Vagina (tissue), 2 donors: ENCODE data around the gene TANGO6. TPM values are rescaled to one million over a fixed set of nuclear protein-coding genes. Genes with fewer than 3 reads are reported as not detected.
"Not testable (repeated sequence)": the region's sequence is repeated elsewhere in the genome, so short reads cannot be mapped to it uniquely, and the experiment has no call there.

Experiments used
- DNase-seq, 2 donors: peaks; one replicate each; pipeline ENCODE4 v3.0.0-alpha.2; 2017; ENCODE audit errors: extremely low spot score in 2 of 2
- H3K27ac ChIP-seq: fragments of 200-600 bp; sonication (generic); one replicate; pipeline ENCODE4 v1.5.1; 2019
- H3K27me3 ChIP-seq: fragments of 200-600 bp; sonication (generic); one replicate; pipeline ENCODE4 v1.5.1; 2019
- H3K36me3 ChIP-seq, 2 donors: fragments of 200-600 bp; sonication (generic); one replicate each; pipeline ENCODE4 v1.5.1; 2017 to 2019
- H3K4me1 ChIP-seq: fragments of 200-600 bp; sonication (generic); one replicate; pipeline ENCODE4 v1.5.1; 2019
- H3K4me3 ChIP-seq, 2 donors: fragments of 200-600 bp; sonication (generic); 1 replicate in 1 of 2; 2 replicates in 1 of 2; pipeline ENCODE4 v1.5.1; 2016 to 2019
- H3K9me3 ChIP-seq: fragments of 200-600 bp; sonication (generic); one replicate; pipeline ENCODE4 v1.5.1; 2019
- CTCF ChIP-seq, 3 experiments: fragments of 450-650 bp in 2 of 3; fragments of 200-600 bp in 1 of 3; sonication (generic) in 1 of 3; IDR thresholded peaks; one replicate each; pipeline ENCODE4 v1.5.1; 2017 to 2019; ENCODE audit warnings: antibody characterized with exemption in 3 of 3, mild to moderate bottlenecking in 2 of 3, moderate library complexity in 2 of 3
- POLR2A ChIP-seq, 2 donors: fragments of 450-650 bp; IDR thresholded peaks; one replicate each; pipeline ENCODE4 v1.6.1; 2017; ENCODE audit warnings: antibody characterized with exemption in 2 of 2, mild to moderate bottlenecking in 2 of 2, moderate library complexity in 2 of 2
- POLR2AphosphoS5 ChIP-seq, 2 donors: sonication (generic); formaldehyde crosslinking; IDR thresholded peaks; one replicate each; pipeline ENCODE4 v1.9.0; 2017; ENCODE audit warnings: antibody characterized with exemption in 2 of 2, mild to moderate bottlenecking in 2 of 2, low read depth in 1 of 2; ENCODE audit not compliant: insufficient read depth in 1 of 2
- intact Hi-C: fragments of 100-400 bp; cut with DNase I; formaldehyde crosslinking; loops from one replicate; pipeline ENCODE4 v1.15.1; 2023
- total RNA-seq: library from RNA; depleted of rRNA; stranded (reverse); fragments of >200 nt; gene quantifications from one replicate; pipeline ENCODE4 v1.2.3, GENCODE V29; 2016

TANGO6 gene
- total RNA-seq, 1 donor from 2014 or later = 21.9 TPM

DNA sequence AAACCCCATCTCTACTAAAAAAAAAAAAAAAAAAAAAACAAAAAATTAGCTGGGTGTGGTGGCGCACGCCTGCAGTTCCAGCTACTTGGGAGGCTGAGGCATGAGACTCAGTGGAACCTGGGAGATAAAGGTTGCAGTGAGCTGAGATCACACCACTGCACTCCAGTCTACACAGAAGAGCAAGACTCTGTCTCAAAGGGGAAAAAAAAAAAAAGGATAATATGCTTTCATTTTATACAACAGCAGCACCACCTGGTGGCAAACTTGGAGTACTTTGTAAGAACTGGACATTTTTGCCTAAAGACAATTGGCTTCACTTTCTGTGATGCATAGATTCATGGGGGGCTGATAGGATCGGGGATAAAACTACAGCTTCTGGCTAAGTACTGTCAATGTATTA is 280.6 kb downstream of the TANGO6 start:
- TF ChIP-seq CTCF (IDR thresholded peaks at IDR 0.05) (peak; percentile 62 to 68 (median 66)), POLR2AphosphoS5 (IDR thresholded peaks at IDR 0.05; ENCODE audit: insufficient read depth in 1 of 2, low read depth in 1 of 2) (no peak), POLR2A (IDR thresholded peaks at IDR 0.05) (no peak)
- H3K4me1 ChIP-seq = peaks cover 5% of the 10 kb centered on the region
- intact Hi-C loops = loop anchor here (10.0 kb wide), 1 partner anchor 599 kb away; no protein-coding TSS in a partner anchor
- DNase-seq = no peak
- peaks cover 0 to 24% of the 10 kb centered on the region in 2 donors for H3K36me3 ChIP-seq
- H3K9me3 ChIP-seq = no peaks in the 10 kb centered on the region
- H3K27me3 ChIP-seq = no peaks in the 10 kb centered on the region
- no peak overlapping the region for H3K27ac ChIP-seq
- no peak overlapping the region for H3K4me3 ChIP-seq

DNA sequence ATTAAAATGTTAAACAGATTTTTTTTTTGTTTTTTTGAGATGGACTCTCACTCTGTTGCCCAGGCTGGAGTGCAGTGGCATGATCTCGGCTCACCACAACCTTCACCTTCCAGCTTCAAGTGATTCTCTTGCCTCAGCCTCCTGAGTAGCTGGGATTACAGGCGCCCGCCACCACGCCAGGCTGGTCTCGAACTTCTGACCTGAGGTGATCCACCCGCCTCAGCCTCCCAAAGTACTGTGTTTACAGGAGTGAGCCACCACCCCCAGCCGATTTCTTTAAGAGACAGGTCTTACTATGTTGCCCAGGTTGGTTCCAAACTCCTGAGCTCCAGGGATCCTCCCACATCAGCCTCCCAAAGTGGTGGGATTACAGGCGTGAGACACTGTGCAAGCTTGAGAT is 281.1 kb downstream of the TANGO6 start:
- H3K4me1 ChIP-seq, H3K9me3 ChIP-seq, H3K27ac ChIP-seq, H3K4me3 ChIP-seq, DNase-seq, H3K27me3 ChIP-seq: not testable (repeated sequence)
- peaks cover 0 to 20% of the 10 kb centered on the region in 2 donors for H3K36me3 ChIP-seq
- intact Hi-C loops = loop anchor here (10.0 kb wide), 1 partner anchor 600 kb away; no protein-coding TSS in a partner anchor

GRCh38 chr16:69124961-69125360 is 281.6 kb downstream of the TANGO6 start:
- not testable (repeated sequence) for H3K4me1 ChIP-seq, H3K27me3 ChIP-seq, H3K27ac ChIP-seq, H3K9me3 ChIP-seq, H3K4me3 ChIP-seq, DNase-seq
- intact Hi-C loops = loop anchor here (10.0 kb wide), 1 partner anchor 600 kb away; no protein-coding TSS in a partner anchor
- peaks cover 0 to 15% of the 10 kb centered on the region in 2 donors for H3K36me3 ChIP-seq

DNA sequence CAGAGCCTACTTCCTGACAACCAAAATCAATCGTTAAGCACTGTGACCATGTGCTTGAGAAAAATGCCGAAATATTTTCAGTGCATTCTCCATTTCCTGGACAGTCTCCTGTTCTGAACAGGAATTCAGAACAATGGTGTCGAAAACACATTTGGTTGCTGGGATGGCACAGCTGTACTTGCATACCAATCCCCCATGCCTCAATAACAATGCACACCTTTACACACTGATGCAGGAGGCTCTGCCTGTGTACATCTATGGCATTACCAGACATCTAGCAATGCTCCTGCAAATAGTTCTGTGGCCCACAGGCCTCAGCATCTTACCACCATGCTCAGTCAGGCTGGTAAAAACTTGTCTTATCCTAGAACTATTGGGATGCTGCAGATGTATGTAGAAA is 282.9 kb downstream of the TANGO6 start:
- DNase-seq = no peak
- Histone ChIP-seq H3K4me3 (no peak overlapping the region), H3K36me3 (peaks cover 0 to 2% of the 10 kb centered on the region in 2 donors), H3K4me1 (peaks cover 14% of the 10 kb centered on the region), H3K9me3 (no peaks in the 10 kb centered on the region), H3K27me3 (no peaks in the 10 kb centered on the region), H3K27ac (no peak overlapping the region)
- TF ChIP-seq POLR2A (IDR thresholded peaks at IDR 0.05) = no peak
- no peak for TF ChIP-seq CTCF (IDR thresholded peaks at IDR 0.05)
- no peak for TF ChIP-seq POLR2AphosphoS5 (IDR thresholded peaks at IDR 0.05; ENCODE audit: insufficient read depth in 1 of 2, low read depth in 1 of 2)
- intact Hi-C loops = loop anchor here (10.0 kb wide), 1 partner anchor 601 kb away; no protein-coding TSS in a partner anchor

- H3K27me3 ChIP-seq, H3K36me3 ChIP-seq, H3K27ac ChIP-seq, H3K9me3 ChIP-seq, H3K4me3 ChIP-seq, DNase-seq: not testable (repeated sequence)
- intact Hi-C loops = loop anchor here (10.0 kb wide), 1 partner anchor 602 kb away; no protein-coding TSS in a partner anchor
- H3K4me1 ChIP-seq = peaks cover 20% of the 10 kb centered on the region
These were observed 283.5 kb downstream of the TANGO6 start for GRCh38 chr16:69126801-69127200.

GRCh38 chr16:69127966-69128510 is 284.7 kb downstream of the TANGO6 start:
- intact Hi-C loops = loop anchor here (10.0 kb wide), 1 partner anchor 603 kb away; no protein-coding TSS in a partner anchor

More at GRCh38 chr16:69127966-69128510, 284.7 kb downstream of the TANGO6 start:
- Histone ChIP-seq H3K27ac (no peak overlapping the region), H3K4me1 (peaks cover 22% of the 10 kb centered on the region), H3K27me3 (no peaks in the 10 kb centered on the region), H3K4me3 (no peak overlapping the region), H3K9me3 (no peaks in the 10 kb centered on the region), H3K36me3 (no peaks in the 10 kb centered on the region)
- no peak for TF ChIP-seq CTCF (IDR thresholded peaks at IDR 0.05)
- no peak for TF ChIP-seq POLR2AphosphoS5 (IDR thresholded peaks at IDR 0.05; ENCODE audit: insufficient read depth in 1 of 2, low read depth in 1 of 2)
- no peak for TF ChIP-seq POLR2A (IDR thresholded peaks at IDR 0.05)
- DNase-seq = no peak
